ENCODE data around the gene MYLIP. TPM values are rescaled to one million over a fixed set of nuclear protein-coding genes. Genes with fewer than 3 reads are reported as not detected.

Gene MYLIP
- total RNA-seq, 2 donors from 2014 or later: 191 to 229 TPM

DNA sequence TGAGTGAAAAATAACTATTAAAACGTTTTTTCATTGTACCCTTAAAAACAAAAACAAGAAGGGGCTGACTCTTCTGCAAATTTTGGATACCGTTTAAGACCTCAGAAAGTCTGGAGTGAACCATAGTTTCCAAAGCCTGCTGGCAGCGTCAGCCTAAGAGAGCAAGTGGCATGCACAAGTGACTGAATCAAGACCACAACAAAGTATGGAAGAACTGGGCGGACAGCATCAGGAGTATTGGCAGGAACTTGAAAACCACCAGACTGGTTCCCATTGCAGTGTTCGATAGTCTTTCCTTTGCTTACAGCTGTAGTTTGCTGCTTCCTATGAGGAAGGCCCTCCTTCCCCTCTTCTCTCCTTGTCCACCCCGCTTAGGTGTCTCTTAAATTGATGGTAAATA lies 33.7 kb upstream of the MYLIP start:
- ATAC-seq (no peak), DNase-seq (no peak)
- no peaks in the 10 kb centered on the region for H3K36me3 Mint-ChIP-seq (ENCODE audit: low read depth)
- no peak overlapping the region for H3K27ac Mint-ChIP-seq
- no peaks in the 10 kb centered on the region for H3K4me1 Mint-ChIP-seq
- no peak overlapping the region for H3K4me3 Mint-ChIP-seq
- no peaks in the 10 kb centered on the region for H3K9me3 ChIP-seq (ENCODE audit: control insufficient read depth, low read length, poor library complexity, severe bottlenecking)
- peaks cover 27% of the 10 kb centered on the region for H3K27me3 Mint-ChIP-seq

DNA sequence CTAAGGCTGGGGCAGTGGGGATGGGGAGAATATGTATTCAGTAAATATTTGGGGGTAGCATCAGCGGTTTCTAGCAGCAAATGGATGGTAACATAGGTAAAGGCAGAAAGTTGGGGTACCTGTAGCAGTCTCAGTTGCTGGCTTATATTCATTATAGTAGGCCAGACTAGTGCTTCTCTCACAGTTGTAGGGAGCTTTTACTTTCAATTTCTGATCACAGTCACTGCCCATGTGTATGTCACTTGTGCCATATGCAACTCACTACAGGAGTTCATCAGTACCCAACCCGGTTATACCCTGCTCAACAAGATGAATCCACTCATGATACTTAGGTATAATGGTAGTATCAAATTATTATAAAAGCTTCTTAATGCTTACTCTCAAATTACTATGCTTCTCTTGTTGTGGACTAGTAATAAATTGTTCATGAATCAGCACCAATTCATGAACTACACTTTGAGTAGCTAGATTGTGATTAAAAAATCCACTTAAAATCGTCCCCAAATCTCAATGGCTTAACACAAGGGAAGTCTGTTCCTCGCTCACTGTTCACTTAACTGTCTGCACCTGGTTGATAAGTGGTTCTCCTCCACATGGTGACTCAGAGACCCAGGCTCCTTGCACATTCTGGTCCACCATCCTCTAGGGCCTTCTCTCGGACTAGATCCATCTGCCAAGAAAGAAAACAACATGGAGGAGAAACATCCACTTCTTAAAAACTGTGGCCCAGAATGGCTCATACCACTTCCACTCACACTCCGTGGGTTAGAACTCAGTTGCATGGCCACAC lies 31.3 kb upstream of the MYLIP start:
- DNase-seq (no peak), ATAC-seq (no peak)
- H3K36me3 Mint-ChIP-seq (ENCODE audit: low read depth): no peaks in the 10 kb centered on the region
- H3K27ac Mint-ChIP-seq: no peak overlapping the region
- H3K4me1 Mint-ChIP-seq: no peaks in the 10 kb centered on the region
- H3K27me3 Mint-ChIP-seq: peaks cover 6% of the 10 kb centered on the region
- no peaks in the 10 kb centered on the region for H3K9me3 ChIP-seq (ENCODE audit: control insufficient read depth, low read length, poor library complexity, severe bottlenecking)
- H3K4me3 Mint-ChIP-seq: no peak overlapping the region

DNA sequence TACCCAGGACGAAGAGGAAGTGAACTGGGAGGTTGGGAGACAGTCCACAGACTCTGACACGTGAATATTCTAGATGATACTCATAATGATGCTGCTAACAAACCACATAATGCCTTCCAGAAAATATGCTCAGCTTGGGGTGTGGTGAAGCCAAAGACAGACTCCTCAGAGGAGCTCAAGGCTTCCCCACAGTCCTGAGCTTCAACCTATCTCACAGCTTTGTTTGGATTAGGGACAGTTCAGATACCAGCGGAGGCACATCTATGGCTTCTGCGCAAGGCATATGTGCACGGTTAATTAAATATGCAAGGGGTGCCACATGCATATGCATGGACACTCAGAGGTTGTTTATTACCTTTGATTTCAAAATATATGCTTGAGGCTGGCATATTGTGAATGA lies 30.7 kb upstream of the MYLIP start:
- Mint-ChIP-seq H3K27me3 (peaks cover under 1% of the 10 kb centered on the region), H3K27ac (no peak overlapping the region), H3K36me3 (ENCODE audit: low read depth) (no peaks in the 10 kb centered on the region), H3K4me3 (no peak overlapping the region), H3K4me1 (no peaks in the 10 kb centered on the region)
- H3K9me3 ChIP-seq (ENCODE audit: control insufficient read depth, low read length, poor library complexity, severe bottlenecking): no peaks in the 10 kb centered on the region
- ATAC-seq (no peak), DNase-seq (no peak)

DNA sequence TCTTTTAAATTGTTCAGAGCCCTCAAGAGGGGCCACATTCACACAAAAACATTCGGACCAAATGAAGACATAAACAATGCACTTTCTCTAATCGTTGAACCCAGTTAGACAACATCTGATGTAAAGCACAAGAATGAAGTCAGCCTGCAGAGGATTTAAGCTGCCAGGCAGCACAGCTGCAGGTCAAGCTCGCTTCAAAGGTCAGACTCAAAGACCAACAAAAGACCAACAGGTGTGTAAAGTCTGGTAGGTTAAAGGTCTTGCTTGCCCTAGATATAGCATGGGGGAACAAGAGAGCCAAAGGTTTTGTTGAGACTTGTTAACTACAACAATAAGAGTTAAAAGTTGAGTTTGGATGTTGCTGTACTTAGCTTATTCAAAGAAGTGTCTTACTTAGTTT lies 26.7 kb upstream of the MYLIP start:
- no peaks in the 10 kb centered on the region for H3K9me3 ChIP-seq (ENCODE audit: control insufficient read depth, low read length, poor library complexity, severe bottlenecking)
- H3K27ac Mint-ChIP-seq: no peak overlapping the region
- H3K4me1 Mint-ChIP-seq: no peaks in the 10 kb centered on the region
- ATAC-seq (no peak), DNase-seq (no peak)
- no peak overlapping the region for H3K4me3 Mint-ChIP-seq
- H3K36me3 Mint-ChIP-seq (ENCODE audit: low read depth): no peaks in the 10 kb centered on the region
- H3K27me3 Mint-ChIP-seq: no peaks in the 10 kb centered on the region

DNA sequence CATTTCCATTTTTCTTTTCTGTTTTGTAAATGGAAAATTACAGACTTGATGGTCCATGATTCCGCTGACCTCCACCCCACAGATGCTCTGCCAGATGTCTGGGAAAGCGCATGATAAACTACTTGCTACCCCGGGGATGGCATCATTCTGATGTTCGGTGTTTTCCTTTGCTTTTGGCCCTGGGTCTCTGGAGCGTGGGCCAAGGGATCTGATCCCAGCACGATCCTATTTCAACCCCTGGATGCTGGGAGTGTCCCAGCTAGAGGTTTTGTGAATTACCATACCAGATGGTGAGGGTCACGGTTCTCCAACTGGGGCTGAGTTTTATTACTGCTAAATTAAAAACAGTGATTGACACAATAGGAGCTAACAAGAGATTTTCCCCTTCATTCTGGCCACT lies 25.2 kb upstream of the MYLIP start:
- Mint-ChIP-seq H3K36me3 (ENCODE audit: low read depth) (no peaks in the 10 kb centered on the region), H3K4me3 (no peak overlapping the region), H3K27me3 (no peaks in the 10 kb centered on the region), H3K4me1 (no peaks in the 10 kb centered on the region), H3K27ac (no peak overlapping the region)
- no peak for DNase-seq
- no peaks in the 10 kb centered on the region for H3K9me3 ChIP-seq (ENCODE audit: control insufficient read depth, low read length, poor library complexity, severe bottlenecking)
- no peak for ATAC-seq

DNA sequence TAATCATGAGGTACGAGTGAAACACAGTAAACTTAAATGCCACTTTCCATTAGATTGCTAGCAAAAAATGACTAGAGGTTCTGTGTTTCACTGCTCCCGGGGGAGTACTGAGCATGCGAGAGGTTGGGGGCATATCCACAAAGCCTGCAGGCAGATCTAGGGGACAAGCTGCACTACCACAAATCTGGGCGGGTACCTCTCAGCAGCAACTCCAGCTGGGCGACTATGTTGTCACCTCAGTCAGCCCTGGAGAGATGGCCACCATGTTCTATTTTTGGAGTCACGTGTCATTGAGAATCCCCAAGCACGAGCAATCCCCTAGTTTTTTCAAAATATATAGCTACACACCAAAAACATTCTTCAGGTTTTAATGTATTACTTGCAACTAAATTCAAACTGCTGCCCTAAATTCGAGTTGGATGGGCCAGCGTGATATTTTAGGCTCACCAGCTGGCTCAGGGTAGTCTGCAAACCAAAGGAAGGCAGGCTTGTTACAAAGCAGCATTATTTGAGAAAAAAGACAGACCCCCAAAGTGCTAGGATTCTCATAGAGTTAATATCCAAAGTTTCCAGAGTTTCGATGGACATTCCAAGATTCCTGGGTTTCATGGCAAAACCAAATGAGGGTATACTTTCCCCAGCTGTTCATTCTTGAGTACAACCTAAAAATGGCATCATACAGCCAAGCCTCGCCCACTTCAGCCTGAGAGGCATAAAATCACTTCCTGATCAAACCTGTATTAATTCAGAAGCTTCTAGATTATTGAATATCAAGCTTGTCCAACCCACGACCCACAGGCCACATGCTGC lies 24.1 kb upstream of the MYLIP start:
- DNase-seq (no peak), ATAC-seq (no peak)
- H3K9me3 ChIP-seq (ENCODE audit: control insufficient read depth, low read length, poor library complexity, severe bottlenecking): no peaks in the 10 kb centered on the region
- Mint-ChIP-seq H3K27me3 (peaks cover 9% of the 10 kb centered on the region), H3K27ac (no peak overlapping the region), H3K36me3 (ENCODE audit: low read depth) (no peaks in the 10 kb centered on the region), H3K4me1 (no peaks in the 10 kb centered on the region), H3K4me3 (no peak overlapping the region)

DNA sequence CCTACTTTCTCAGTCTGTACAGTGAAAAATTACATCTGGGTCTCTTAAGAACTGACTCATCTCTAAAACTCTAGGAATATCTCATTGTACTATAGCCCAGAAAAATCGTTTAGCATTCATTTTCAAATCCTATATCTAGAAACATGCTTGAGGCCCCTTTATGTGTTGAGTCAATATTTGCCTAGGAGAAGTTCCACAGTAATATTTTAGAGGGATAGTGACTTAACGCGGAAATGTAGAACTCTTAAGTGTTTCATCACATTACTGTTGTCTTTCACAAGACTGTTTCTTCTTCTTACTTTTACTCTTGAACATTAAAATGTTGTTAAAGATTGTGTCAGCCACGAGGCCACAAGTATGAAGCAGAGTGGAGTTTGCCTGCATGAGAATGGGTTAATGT lies 23.0 kb upstream of the MYLIP start:
- DNase-seq (no peak), ATAC-seq (no peak)
- H3K4me3 Mint-ChIP-seq: no peak overlapping the region

DNA sequence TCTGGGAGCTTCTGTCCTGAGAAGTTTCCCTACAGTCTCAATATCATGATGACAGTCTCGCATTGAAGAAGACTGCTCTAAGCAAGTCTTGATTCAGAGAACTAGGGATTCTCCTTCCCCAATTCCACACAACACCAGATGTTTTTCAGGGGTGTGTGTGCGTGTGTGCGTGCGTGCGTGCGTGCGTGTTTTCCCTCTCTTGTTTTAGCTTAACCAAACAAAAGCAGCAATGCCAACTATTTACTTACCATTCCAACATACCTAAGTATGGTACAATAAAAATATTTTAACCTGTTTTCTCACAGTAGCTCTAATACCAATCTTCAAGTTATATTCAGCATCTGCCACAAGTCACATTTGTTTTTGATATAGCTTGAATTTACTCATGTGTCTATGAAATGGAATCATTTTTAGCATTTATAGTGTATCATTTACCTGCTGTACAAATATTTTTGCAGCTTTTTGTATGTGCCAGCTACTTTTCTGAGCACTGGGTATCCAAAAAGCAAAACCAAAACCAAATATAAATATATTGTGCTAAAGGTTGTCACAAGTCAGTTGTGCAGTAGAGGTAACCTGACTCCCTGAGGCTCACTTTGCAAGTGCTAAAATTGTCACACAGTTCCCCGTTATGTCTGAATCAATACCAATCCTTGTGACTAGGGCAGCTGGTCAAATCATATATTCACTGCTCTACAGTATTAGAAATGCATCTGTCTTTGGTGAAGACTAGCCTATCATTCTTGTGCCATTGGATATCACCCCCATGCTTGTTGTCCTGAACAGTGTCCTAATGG lies 21.7 kb upstream of the MYLIP start:
- Mint-ChIP-seq H3K27me3 (peaks cover 9% of the 10 kb centered on the region), H3K27ac (no peak overlapping the region), H3K4me1 (no peaks in the 10 kb centered on the region), H3K36me3 (ENCODE audit: low read depth) (no peaks in the 10 kb centered on the region), H3K4me3 (no peak overlapping the region)
- DNase-seq (no peak), ATAC-seq (no peak)
- H3K9me3 ChIP-seq (ENCODE audit: control insufficient read depth, low read length, poor library complexity, severe bottlenecking): no peaks in the 10 kb centered on the region

More for the DNA sequence above, 23.0 kb upstream of the MYLIP start:
- no peaks in the 10 kb centered on the region for H3K9me3 ChIP-seq (ENCODE audit: control insufficient read depth, low read length, poor library complexity, severe bottlenecking)
- no peaks in the 10 kb centered on the region for H3K4me1 Mint-ChIP-seq
- peaks cover 9% of the 10 kb centered on the region for H3K27me3 Mint-ChIP-seq
- H3K27ac Mint-ChIP-seq: no peak overlapping the region
- no peaks in the 10 kb centered on the region for H3K36me3 Mint-ChIP-seq (ENCODE audit: low read depth)

DNA sequence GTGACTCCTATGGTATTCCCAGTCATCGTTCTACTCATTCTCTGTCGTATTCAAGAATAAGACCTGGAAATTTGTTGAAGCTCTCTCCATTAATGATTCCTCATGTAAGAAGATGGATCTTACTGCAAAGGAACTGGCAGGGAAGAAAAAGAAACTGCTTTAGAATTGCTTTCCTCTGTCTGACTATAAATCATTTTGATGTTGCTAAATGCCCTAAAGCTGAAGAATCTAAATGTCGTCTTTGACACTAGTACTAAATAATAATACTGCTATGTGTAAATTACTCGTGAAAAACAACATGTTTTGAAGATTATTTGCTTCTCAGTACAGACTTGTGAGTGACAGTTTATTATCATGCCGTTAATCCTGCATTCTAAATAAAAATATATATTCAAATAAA lies 20.5 kb upstream of the MYLIP start:
- H3K4me1 Mint-ChIP-seq: no peaks in the 10 kb centered on the region
- ATAC-seq: no peak
- H3K27me3 Mint-ChIP-seq: peaks cover 9% of the 10 kb centered on the region

DNA sequence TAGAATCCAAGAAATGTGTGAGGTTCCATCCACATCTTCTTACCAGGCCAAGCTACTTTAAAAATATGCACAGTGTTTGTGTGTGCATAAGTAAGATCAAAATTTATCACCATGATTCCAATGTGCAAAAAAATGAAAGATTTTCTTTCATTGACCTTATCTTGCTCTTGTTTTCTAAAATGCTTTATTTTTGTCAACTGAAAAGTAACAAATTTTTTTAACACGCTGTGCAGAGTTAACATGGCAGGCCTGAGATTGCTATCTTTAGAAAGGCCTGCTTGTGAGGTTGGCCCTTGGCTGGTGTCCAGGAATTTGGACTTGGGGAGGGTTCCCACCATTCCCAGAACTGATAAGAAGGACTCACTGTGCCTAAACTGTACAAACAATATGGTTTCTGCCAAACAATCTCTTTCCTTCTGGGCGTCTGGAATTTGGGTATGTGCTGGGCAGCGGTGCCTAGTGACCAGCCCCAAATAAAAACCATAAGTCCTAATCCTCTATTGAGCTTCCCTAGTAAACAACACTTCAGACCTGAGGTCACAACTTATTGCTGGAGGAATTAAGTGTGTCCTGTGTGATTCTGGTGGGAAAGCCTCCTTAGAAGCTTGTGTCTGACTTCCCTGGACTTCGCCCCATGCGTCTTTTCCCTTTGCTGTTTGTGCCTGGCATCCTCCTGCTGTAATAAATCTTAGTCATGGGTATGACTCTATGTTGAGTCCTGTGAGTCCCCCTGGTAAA lies 19.8 kb upstream of the MYLIP start:
- Mint-ChIP-seq H3K27me3 (peaks cover 9% of the 10 kb centered on the region), H3K4me1 (no peaks in the 10 kb centered on the region)

More for the DNA sequence above, 20.5 kb upstream of the MYLIP start:
- no peak for DNase-seq
- no peaks in the 10 kb centered on the region for H3K9me3 ChIP-seq (ENCODE audit: control insufficient read depth, low read length, poor library complexity, severe bottlenecking)
- Mint-ChIP-seq H3K4me3 (no peak overlapping the region), H3K27ac (no peak overlapping the region), H3K36me3 (ENCODE audit: low read depth) (no peaks in the 10 kb centered on the region)

DNA sequence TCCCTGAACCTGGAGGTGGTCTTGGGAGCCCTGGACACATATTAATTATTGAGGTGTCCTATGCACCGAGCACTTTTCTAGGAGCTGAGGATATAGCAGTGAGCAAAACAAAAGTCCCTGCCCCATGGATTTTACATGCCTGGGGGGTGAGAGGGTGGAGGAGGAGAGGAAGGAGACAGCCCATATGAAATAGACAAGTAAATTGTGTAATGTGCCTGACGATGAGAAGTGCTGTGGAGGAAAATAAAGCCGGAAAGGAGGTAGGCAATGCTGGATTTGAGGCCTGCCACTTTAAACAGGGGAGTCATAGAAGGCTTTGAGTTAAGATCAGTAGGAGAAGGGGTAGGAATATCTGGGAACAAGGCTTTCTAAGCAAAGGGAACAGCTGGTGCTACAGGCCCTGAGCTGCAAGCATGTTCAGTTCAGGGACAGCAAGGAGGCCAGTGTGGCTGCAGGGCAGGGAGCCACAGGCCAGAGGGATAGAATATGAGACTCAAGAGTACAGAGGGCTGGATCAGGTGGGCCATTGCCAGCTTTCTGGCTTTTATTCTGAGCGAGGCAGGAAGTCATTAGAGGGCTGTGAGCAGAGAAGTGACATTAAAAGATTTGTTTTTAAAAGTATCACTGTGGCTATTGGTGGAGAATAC lies 19.1 kb upstream of the MYLIP start:
- no peaks in the 10 kb centered on the region for H3K4me1 Mint-ChIP-seq
- no peaks in the 10 kb centered on the region for H3K9me3 ChIP-seq (ENCODE audit: control insufficient read depth, low read length, poor library complexity, severe bottlenecking)
- H3K4me3 Mint-ChIP-seq: no peak overlapping the region
- H3K27ac Mint-ChIP-seq: no peak overlapping the region
- ATAC-seq: no peak
- H3K27me3 Mint-ChIP-seq: peaks cover 9% of the 10 kb centered on the region
- no peak for DNase-seq
- H3K36me3 Mint-ChIP-seq (ENCODE audit: low read depth): no peaks in the 10 kb centered on the region

More for the DNA sequence above, 19.8 kb upstream of the MYLIP start:
- Mint-ChIP-seq H3K36me3 (ENCODE audit: low read depth) (no peaks in the 10 kb centered on the region), H3K27ac (no peak overlapping the region), H3K4me3 (no peak overlapping the region)
- no peak for DNase-seq
- H3K9me3 ChIP-seq (ENCODE audit: control insufficient read depth, low read length, poor library complexity, severe bottlenecking): no peaks in the 10 kb centered on the region
- ATAC-seq: no peak

DNA sequence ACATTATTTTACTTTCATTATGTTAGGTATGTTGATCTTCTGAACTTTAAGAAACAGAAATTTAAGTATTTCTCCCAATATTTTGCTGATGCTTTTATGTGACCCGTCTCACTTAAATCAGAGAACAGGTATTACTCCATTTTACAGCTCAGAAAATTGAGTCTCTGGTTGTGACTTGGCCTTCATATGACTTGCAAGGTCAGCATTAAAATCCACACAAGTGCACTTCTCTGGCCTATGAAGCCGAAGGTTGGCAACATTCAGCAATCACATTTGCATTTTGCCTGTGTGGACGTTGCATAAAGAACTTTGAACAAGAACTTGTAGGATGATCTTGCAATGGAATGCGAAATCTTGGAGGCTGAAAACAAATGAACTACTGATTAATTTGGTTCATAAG lies 10.1 kb upstream of the MYLIP start:
- DNase-seq: no peak
- Mint-ChIP-seq H3K27me3 (peaks cover 25% of the 10 kb centered on the region), H3K27ac (no peak overlapping the region), H3K36me3 (ENCODE audit: low read depth) (no peaks in the 10 kb centered on the region), H3K4me1 (no peaks in the 10 kb centered on the region), H3K4me3 (no peak overlapping the region)
- no peaks in the 10 kb centered on the region for H3K9me3 ChIP-seq (ENCODE audit: control insufficient read depth, low read length, poor library complexity, severe bottlenecking)
- no peak for ATAC-seq

Measured in T-helper 17 cell (primary cell).